Dermis blood vessel endothelial cell (primary cell): ENCODE measurements around the gene ATF6. TPM values are rescaled to one million over a fixed set of nuclear protein-coding genes. Genes with fewer than 3 reads are reported as not detected.

Experiments used
- DNase-seq: peaks from one replicate; pipeline ENCODE4 v3.0.0; 2010
- total RNA-seq: library from RNA; depleted of rRNA; stranded (reverse); fragments of >200 nt; gene quantifications from 2 replicates; pipeline ENCODE4 v1.2.3, GENCODE V29; 2014

ATF6 gene
- total RNA-seq, 1 donor from 2014 or later: 65.0 TPM

GRCh38 chr1:161945306-161946060, 179.4 kb downstream of the ATF6 start:
- no peak for DNase-seq

GRCh38 chr1:161946071-161946987, 180.2 kb downstream of the ATF6 start:
- no peak for DNase-seq

GRCh38 chr1:161948435-161948834, 182.3 kb downstream of the ATF6 start:
- DNase-seq: no peak

- no peak for DNase-seq
Observed at GRCh38 chr1:161949548-161949947, 183.4 kb downstream of the ATF6 start.

GRCh38 chr1:161950377-161950776, 184.3 kb downstream of the ATF6 start:
- no peak for DNase-seq

- no peak for DNase-seq
Observed at GRCh38 chr1:161951646-161952045, 185.5 kb downstream of the ATF6 start.

GRCh38 chr1:161952607-161953172, 186.6 kb downstream of the ATF6 start:
- no peak for DNase-seq

GRCh38 chr1:161953256-161953920, 187.3 kb downstream of the ATF6 start:
- DNase-seq: no peak

- peak; percentile 17 for DNase-seq
Observed at GRCh38 chr1:161954050-161954449, 187.9 kb downstream of the ATF6 start.

- peak; percentile 23 for DNase-seq
Observed at GRCh38 chr1:161954466-161954865, 188.3 kb downstream of the ATF6 start.

- no peak for DNase-seq
Observed at GRCh38 chr1:161955606-161956005, 189.5 kb downstream of the ATF6 start.

- no peak for DNase-seq
Observed at GRCh38 chr1:161956097-161956496, 190.0 kb downstream of the ATF6 start.

- DNase-seq: no peak
Observed at GRCh38 chr1:161956930-161957329, 190.8 kb downstream of the ATF6 start.

GRCh38 chr1:161958425-161958824, 192.3 kb downstream of the ATF6 start:
- no peak for DNase-seq

- DNase-seq: peak; percentile 93
Observed at GRCh38 chr1:161962091-161962887, 196.2 kb downstream of the ATF6 start.

GRCh38 chr1:161966067-161966466, 199.9 kb downstream of the ATF6 start:
- no peak for DNase-seq

- no peak for DNase-seq
Observed at GRCh38 chr1:161970036-161970435, 203.9 kb downstream of the ATF6 start.

- DNase-seq: no peak
Observed at GRCh38 chr1:161970633-161971032, 204.5 kb downstream of the ATF6 start.

GRCh38 chr1:161972828-161973227, 206.7 kb downstream of the ATF6 start:
- DNase-seq: no peak

GRCh38 chr1:161973924-161974845, 208.1 kb downstream of the ATF6 start:
- DNase-seq: no peak
